Measurements from ENCODE around the gene MKRN2OS.

MKRN2OS gene, protein sequence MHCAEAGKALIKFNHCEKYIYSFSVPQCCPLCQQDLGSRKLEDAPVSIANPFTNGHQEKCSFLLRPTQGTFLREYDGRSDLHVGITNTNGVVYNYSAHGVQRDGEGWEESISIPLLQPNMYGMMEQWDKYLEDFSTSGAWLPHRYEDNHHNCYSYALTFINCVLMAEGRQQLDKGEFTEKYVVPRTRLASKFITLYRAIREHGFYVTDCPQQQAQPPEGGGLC

DNA sequence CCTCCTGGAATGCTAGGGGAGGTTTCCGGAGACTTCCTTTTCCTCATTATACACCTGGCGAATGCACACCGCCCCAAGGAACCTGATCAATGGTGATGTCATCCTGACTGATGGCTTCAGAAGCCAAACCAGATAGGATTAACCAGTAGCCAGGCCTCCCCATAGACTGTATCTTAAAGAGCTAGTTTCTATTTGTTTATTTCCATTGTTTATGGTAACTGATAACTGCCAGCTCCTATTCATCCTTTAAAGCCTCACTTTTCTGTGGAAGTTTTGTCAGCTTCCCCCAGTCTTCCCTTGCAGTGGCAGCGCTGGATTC, at the start of gene MKRN2OS:
Gene MKRN2OS, minus strand, starts transcription at position 27 of the 319 bp plus-strand sequence. CDS start 35 bp downstream, outside the sequence.
- TF ChIP-seq MAX (IDR thresholded peaks at IDR 0.05) (no peak; the same call in 1 of the 2 replicates), TEAD4 (IDR thresholded peaks at IDR 0.05) (peak; percentile 63; the same call in 1 of the 2 replicates), CREB1 (IDR thresholded peaks at IDR 0.05; ENCODE audit: low read depth) (peak; percentile 58)

- no peak for TF ChIP-seq TEAD4 (IDR thresholded peaks at IDR 0.05)
- TF ChIP-seq EGR1 (IDR thresholded peaks at IDR 0.05): no peak
- TF ChIP-seq CREB1 (IDR thresholded peaks at IDR 0.05; ENCODE audit: low read depth): no peak
- no peak for TF ChIP-seq NFIC (IDR thresholded peaks at IDR 0.05)
- no peak for TF ChIP-seq RAD21 (IDR thresholded peaks at IDR 0.05; ENCODE audit: low read depth)
- TF ChIP-seq MAX (IDR thresholded peaks at IDR 0.05): no peak
Observed at GRCh38 chr3:12593473-12593872, 48.2 kb upstream of the MKRN2OS start.

GRCh38 chr3:12591997-12592715, 46.9 kb upstream of the MKRN2OS start:
- TF ChIP-seq NFIC (IDR thresholded peaks at IDR 0.05) (no peak), USF1 (IDR thresholded peaks at IDR 0.05) (no peak), EGR1 (IDR thresholded peaks at IDR 0.05) (no peak)

GRCh38 chr3:12591456-12591855, 46.2 kb upstream of the MKRN2OS start:
- no peak for TF ChIP-seq EGR1 (IDR thresholded peaks at IDR 0.05)
- no peak for TF ChIP-seq CEBPB (IDR thresholded peaks at IDR 0.05)
- TF ChIP-seq EP300 (IDR thresholded peaks at IDR 0.05; ENCODE audit: borderline replicate concordance): no peak
- TF ChIP-seq YY1 (IDR thresholded peaks at IDR 0.05; ENCODE audit: low read depth): no peak
- no peak for TF ChIP-seq NFIC (IDR thresholded peaks at IDR 0.05)
- no peak for TF ChIP-seq CREB1 (IDR thresholded peaks at IDR 0.05; ENCODE audit: low read depth)
- TF ChIP-seq TCF12 (IDR thresholded peaks at IDR 0.05; ENCODE audit: low read depth): no peak
- TF ChIP-seq FOXM1 (IDR thresholded peaks at IDR 0.05; ENCODE audit: borderline replicate concordance, low read depth): no peak
- no peak for TF ChIP-seq TAF1 (IDR thresholded peaks at IDR 0.05; ENCODE audit: low read depth)
- no peak for TF ChIP-seq USF1 (IDR thresholded peaks at IDR 0.05)
- TF ChIP-seq TEAD4 (IDR thresholded peaks at IDR 0.05): no peak
- TF ChIP-seq ZBTB7A (IDR thresholded peaks at IDR 0.05; ENCODE audit: low read depth): no peak
- no peak for TF ChIP-seq RAD21 (IDR thresholded peaks at IDR 0.05; ENCODE audit: low read depth)
- TF ChIP-seq REST (IDR thresholded peaks at IDR 0.05; ENCODE audit: low read depth): no peak
- TF ChIP-seq MAX (IDR thresholded peaks at IDR 0.05): no peak

DNA sequence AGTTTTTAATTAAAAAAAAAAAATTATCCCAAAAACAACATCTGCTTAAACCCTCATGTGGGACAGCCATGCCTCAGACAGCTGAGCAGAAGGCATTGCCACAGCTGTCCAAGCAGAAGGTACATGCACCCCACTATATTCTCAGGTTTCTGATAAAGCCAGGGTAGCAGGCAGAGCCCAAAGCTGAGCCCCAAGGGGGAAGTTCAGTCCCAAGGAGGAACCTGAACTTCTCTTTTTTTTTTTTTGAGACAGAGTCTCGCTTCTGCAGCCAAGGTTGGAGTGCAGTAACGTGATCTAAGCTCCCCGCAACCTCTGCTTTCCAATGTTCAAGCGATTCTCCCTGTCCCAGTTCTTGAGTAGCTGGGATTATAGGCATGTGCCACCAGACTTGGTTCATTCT, 44.8 kb upstream of the MKRN2OS start:
- no peak for TF ChIP-seq CREB1 (IDR thresholded peaks at IDR 0.05; ENCODE audit: low read depth)
- TF ChIP-seq MAX (IDR thresholded peaks at IDR 0.05): no peak
- no peak for TF ChIP-seq CEBPB (IDR thresholded peaks at IDR 0.05)
- no peak for TF ChIP-seq TAF1 (IDR thresholded peaks at IDR 0.05; ENCODE audit: low read depth)
- no peak for TF ChIP-seq YY1 (IDR thresholded peaks at IDR 0.05; ENCODE audit: low read depth)
- no peak for TF ChIP-seq REST (IDR thresholded peaks at IDR 0.05; ENCODE audit: low read depth)
- TF ChIP-seq TCF12 (IDR thresholded peaks at IDR 0.05; ENCODE audit: low read depth): no peak
- TF ChIP-seq USF1 (IDR thresholded peaks at IDR 0.05): no peak
- TF ChIP-seq EP300 (IDR thresholded peaks at IDR 0.05; ENCODE audit: borderline replicate concordance): no peak

Data from Ishikawa (cell line).